GM19467 (cell line): ENCODE data around the gene SNX30.

Experiments used
- ATAC-seq: cut with Tn5 transposase; IDR thresholded peaks from one replicate; pipeline ENCODE4 v1.9.1; 2021; ENCODE audit warnings: mild to moderate bottlenecking, moderate library complexity; ENCODE audit not compliant: unreplicated experiment

The SNX30 gene

DNA sequence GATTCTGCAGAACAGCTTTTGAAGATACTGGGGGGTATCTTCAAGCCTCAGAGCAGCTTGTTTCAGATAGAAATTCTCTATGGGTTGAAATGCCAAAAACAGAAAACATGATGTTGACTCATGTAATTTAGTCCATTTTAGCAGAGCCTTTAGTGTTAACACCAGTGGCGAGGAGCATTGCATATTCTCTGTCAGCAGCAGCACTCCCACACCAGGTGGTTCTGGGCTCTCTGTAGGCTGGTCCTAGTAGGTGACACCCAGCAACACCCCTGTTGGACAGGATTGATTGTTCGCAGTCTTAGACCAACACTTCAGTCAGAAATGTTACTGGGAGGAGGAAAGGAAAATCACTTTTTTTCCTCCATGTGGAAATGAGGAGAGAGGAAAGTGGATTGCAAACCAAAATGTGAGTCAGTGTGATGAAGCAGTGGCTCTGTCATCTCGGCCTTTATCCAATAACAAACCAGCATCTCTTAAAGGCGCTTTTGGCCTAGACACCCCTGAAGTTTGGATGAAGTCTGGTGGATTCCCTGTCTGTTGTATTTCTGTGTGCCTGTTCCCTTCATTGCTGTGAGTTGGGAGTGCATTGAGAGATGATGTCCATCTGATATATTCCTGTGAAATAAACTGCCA is 123.3 kb downstream of the SNX30 start:
- ATAC-seq: no peak

DNA sequence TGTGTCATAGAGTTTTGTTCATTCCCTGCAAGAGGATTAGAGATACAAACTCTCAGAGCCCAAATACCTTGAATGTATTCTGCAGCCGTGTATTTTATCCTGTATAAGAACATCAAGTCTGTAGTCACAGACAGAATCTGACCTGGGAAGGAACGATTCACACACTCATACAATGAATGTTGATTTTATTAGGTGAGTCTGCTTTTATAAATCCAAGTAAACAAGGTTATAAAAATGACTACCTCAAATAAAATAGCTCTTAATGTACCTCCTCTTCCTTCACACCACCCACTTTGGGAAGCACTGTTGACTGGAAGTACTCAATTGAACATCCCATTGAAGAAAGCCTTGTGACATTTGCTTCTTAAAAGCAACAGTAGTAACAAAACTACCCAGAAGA is 128.2 kb downstream of the SNX30 start:
- ATAC-seq: no peak

DNA sequence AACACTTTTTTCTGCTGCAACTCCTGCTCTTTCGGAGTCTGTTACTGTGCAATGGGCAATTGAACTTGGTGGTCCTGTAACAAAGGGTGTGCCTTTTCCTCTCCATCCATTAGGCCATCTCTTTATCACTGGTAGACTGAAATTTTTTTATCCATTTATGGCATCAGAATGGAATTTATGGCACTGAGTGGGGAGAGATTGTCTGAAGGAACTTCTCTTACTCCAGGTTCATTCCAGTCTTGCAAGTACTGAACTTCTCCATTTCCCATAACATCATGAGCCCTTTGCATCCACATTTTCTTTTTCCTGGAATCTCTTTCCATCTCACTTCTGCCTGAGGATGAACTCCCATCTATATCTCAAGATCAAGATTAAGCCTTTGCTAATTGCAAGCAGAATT is 130.1 kb downstream of the SNX30 start:
- no peak for ATAC-seq

DNA sequence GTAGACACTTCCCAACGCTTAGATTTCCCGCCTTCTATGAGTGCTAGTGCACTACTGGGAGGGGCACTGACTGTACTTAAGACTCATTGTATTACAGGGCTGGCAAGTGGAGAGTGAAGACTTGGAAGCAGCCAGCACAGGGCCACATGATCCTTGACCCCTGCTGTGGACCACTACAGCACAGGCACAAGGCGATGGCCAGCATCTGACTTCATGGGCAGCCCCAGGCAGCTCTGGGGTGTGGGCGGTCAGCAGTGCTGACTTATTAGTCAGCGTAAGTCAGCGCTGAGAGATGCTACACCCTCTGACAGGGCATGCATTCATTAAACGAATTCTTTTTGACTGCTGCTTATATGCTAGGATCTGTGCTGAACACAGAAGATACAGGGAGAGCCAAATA is 130.8 kb downstream of the SNX30 start:
- no peak for ATAC-seq

DNA sequence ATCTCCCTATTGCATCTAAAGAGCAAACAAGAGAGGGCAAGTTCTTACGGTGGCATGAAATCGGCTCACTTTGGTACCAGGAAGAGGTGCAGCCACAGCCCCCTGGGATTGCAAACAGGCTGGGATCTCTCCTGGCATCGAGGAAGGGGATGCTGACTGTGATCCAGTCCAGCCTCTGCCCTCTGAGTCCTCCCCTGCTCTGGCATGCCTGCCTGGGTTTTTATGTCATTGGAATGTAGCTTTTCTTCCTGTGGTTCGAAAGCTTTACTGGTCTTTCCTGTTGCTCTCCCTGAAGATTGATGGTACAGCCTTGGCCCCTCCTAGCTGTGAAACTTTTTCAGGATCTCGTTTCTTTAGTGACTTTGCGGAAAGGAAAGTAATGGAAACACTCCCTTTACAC is 133.5 kb downstream of the SNX30 start:
- no peak for ATAC-seq

DNA sequence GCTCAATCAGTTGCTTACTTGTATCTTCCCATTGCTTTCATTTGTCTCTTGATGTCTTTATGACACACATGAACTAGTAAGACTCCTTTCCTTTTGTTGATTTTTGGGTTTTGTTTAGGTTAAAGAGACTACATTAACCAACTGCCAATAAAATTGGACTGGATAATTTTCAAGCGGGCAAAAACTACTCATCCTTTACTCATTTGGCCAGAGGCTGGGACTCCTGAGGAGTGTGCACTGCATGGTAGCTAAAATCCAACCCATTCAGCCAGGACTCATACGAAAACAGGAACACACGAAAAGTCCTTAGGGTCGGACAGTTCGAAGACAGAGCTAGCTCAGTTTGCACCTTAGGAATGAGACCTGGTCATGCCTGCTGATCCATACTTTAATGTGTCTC is 134.2 kb downstream of the SNX30 start:
- no peak for ATAC-seq

DNA sequence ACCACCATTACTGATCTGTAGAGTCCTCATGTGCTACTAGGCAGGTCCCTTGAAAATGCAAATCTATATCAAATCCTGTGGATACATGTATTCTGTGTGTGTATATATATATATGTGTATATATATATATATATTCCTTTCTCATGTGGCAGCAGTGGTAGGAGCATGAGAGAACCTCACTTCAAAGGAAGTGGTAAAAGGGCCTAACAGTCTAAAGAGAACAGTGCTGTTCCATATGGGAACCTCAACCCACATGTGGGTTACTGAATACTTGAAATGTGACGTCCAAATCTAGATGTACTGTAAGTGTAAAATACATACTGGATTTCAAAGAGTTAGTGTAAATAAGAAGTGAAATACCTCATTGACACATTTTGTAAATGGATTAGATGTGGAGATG is 134.8 kb downstream of the SNX30 start:
- no peak for ATAC-seq

DNA sequence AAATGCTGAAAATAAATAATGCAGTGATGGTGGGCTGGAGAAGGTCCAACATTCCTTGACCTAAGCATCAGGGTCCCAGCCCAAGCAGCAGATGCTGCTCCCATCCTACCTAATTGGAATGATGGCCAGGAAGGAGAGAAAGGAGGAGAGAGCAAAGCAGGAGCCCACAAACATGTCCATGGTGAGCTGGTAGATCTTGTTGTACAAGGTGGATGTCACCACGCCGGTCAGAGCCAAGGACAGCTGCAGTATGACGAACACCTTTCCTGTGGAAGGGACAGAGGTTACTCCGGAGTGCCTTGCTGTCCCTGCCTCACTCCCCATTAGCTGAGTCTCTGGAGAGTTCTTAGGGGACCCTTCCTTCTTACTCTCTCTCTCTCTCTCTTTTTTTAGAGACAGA is 135.8 kb downstream of the SNX30 start:
- no peak for ATAC-seq

DNA sequence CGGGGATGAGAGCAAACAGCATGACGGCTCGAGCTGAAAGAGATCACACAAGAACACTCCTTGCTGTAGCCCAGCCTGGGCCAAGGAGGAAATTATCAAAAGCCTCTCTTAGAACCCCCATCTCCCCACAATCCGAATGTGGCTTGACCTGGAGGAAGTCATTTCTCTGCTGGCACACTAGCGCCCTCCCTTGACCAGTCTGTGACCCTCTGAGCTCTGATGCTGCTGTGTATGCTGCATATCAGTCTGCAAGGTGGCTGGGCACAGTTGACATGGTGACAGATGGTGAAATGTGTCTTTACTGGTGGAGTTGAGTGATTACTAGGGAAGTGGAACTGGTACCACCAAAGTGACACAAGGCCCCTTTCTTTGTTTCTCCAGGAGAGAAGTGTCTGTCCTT is 136.8 kb downstream of the SNX30 start:
- ATAC-seq: no peak

DNA sequence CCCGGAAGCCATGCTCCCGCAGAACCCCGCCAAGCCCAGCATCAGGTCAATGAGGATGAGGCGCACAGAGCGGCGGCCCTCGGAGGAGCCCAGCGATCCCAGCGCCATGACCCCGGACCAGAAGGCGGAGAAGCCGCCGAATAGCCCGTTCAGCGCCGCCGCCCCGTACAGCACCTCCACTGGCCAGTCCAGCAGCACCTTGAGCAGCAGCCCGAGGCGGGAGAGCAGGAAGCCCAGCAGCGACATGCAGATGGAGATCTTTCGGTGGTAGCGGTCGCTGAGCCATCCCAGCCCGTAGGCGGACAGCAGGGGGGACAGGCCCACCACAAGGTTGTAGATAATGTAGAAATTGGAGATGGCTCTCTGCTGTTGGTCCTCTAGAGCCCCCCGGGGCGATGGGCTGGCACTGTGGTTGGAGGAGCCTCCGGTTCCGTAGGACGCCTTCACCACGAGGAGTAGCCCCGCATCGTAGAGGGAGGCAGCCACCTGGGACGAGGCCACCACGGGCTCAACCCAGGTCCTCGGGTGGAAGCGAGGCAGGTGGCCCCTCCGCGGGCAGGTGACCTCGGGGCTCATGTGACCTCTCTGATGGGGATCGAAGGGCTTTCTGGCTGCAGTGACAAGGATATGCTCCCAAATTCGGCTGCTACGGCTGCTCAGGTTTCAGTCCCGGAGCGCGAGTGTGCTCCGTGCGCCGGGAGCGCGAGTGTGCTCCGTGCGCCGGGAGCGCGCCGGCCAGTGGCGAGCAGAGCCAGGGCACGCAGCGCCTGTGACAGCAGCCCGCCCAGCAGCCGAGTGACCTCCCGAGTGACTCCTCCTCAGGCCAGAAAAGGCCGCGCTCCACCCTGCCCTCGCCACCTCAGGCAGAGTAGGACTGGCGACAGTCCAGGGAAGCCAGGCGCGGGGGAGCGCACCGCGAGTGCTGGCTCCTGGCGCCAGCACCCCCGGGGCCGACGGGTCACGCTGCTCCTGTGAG is 139.8 kb downstream of the SNX30 start, which contains the start of gene SLC46A2:
Gene SLC46A2 (minus strand): TSS at position 771 of the 976 bp plus-strand sequence. CDS start 195 bp downstream, at position 576.
- no peak for ATAC-seq

DNA sequence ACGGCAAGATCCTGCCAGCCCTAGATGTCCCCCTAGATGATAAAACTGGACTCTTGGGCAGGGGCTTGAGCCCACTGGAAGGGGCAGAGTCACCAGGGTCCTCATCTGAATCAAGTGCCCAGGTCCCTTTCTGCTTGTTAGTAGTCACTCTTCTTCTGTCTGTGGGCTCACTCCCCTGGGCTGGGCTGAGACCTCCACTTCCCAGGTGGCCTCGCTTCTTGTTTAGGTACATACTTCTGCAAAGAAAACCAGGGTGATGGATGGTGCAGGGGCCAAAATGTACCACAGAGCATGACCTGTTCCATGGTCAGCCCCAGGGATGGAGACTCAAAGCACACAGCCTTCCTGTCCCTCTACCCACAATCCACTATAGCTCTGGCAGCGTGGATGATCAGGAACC is 141.0 kb downstream of the SNX30 start:
- no peak for ATAC-seq

DNA sequence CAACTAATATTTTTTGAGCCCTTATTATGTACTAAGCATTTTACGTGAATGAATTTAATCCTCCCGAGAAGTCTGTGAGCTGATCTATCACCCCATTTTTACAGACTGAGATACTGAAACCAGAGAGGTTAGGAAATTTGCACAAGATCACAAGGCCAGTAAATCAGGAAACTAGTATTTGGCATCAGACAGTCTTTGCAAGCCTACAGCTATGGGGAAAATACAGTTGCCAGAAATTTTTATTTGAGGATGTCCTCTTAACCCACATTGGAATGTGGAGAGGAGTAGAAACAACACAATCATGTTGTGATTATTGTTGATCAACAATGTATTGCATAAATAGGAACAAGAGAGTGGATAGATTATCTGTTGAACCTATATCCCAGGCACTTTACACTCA is 142.4 kb downstream of the SNX30 start:
- no peak for ATAC-seq

DNA sequence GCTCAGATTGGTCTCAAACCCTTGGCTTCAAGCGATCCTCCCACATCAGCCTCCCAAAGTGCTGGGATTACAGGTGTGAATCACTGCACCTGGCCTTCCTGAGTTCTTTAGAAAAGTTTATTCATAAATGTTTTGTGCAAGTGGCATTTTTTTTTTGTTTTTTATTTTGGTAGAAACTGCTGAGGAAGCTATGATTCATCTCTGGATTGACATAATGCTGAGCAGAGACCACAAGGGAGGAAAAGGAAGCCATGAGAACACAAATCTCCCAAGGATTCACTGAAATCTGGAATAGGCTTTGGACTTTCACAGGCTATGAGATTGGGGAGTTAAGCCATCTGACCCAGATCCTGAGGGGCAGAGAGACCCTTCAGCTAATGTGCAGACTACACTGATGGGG is 143.5 kb downstream of the SNX30 start:
- no peak for ATAC-seq

DNA sequence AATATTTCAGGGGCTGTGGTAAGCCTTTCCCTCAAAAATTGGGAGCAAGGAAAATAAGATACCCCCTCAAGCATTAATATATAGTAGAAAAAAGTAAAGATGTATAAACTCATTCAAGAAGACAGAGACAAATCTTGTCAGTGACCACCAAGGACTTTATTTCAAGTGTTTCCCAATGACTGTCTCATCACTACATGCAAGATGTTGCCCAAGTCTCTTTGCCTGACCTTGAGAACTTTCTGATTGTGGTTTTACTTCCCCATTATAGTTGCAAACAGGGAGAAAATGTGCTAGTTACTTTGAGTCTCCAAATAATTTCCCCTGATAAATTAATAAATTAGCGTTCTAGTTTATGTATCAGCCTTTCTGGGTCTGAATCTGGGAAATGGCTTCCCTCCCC is 144.1 kb downstream of the SNX30 start:
- ATAC-seq: no peak

DNA sequence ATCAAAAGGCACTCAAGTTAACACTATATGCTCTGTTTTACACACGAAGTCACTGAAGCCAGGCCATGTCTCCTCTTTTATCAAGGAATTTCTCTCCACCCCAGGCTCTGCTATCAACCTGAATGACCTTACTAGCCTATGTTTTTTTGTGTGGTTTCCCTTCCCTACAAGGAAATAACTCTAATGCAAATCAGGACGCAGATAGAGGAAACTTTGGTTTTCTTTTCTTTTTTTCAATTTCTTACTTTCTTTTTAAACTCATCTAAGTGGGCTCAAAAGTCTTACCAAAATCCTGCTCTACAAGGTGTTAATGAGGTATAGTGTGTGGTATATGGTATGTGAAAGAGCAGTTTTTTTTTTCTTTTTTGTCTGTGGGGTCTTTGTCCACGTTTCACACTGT is 145.6 kb downstream of the SNX30 start:
- no peak for ATAC-seq

DNA sequence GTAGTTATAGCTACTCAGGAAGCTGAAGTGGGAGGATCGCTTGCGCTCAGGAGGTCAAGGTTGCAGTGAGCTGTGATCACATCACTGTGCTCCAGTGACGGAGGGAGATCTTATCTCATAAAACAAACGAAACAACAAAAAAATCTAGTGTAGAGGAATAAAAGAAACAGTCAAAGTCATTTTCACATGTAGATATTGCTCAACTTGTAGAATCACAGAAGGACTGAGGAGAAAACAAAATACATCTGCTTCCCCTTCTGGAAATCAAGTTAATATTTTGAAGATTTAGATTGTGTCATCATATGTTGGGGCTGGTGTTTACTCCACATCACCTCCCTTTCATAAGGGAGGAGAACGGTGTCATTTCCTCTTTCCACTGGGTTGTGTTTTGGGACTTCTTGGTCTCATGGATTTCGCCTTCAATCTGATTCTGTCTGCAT is 148.3 kb downstream of the SNX30 start:
- ATAC-seq: no peak

DNA sequence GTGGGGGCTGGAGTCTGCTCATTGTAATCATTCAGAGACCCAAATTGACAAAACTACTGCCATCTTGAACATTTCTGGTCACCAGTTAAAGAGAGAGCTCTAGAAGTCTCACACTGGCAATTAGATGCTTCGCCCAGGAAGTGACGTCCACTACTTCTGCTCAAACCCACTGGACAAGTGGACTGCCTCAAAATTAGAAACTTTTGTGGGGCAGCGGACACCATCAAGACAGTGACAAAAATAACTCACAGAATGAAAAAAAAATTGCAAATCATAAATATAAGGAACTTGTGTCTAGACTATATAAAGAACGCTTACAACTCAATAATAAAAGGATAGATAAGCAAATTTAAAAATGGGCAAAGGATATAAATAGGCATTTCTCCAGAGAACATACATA is 149.9 kb downstream of the SNX30 start:
- ATAC-seq: no peak

DNA sequence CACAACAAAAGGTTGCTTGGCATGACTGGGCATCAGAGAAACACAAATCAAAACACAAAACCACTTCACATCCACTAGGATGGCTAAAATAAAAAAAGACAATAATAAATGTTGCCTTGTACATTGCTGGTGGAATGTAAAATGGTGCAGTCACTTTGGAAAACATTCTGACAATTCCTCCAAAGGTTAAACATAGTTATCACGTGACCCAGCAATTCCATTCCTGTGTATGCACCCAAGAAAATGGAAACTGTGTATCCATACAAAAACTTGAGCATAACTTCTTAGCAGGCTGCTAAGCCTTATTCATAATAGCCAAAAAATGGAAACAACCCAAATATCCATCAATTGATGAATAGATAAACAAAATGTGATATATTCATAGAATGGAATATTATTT is 150.3 kb downstream of the SNX30 start:
- ATAC-seq: no peak

DNA sequence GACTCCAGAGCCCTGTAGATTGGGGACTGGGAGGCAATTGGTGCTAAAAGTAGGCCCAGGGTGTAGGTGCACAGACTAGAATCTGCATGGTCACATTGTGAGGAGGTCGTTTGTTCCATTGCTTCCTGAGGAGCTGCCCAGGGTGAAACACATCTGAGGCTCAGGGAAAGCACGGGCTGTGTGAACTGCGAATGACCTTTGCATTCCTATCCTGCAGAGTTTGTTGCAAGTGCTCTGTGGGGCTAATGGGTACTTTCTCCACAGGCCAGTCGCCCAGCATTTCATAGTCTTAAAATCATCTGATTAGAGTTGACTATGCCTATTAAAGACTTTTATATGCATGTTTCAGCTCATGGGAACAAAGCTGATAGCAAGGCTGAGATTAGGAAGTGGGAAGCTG is 154.5 kb downstream of the SNX30 start:
- no peak for ATAC-seq

DNA sequence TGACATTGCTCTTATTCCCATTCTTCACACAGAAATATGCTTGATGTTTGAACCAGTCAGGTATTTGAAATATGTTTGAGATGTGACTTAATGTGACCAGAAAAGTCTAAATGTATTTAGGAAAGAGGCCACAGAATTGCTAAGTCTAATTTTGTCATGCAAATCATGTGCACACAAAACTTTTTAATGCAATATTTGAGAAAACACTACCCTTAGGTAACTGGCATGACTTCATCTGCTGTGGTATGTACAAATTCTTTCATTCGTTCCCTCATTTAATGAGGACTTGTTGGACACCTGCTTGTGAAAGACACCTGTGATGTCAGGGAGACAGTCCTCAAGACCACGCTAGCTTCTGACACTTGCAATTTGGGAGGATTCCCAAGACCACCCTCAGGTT is 161.2 kb downstream of the SNX30 start:
- no peak for ATAC-seq

DNA sequence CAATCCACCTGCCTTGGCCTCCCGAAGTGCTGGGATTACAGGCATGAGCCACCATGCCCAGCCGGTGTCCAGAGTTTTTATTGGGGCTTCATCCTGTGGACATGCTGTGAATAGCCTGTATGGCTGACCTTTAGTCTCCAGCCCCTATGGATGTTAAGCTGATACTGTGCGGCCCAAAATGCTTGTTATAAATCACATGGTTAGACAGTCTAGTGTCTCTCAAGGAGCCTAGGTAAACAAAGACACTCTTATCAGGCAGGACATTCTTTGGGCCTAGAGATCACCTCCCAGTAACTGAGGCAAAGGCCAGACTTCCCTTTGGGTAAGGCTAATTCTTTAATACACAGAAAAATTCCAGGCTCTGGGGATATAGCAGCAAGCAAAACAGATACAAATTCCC is 162.1 kb downstream of the SNX30 start:
- no peak for ATAC-seq

DNA sequence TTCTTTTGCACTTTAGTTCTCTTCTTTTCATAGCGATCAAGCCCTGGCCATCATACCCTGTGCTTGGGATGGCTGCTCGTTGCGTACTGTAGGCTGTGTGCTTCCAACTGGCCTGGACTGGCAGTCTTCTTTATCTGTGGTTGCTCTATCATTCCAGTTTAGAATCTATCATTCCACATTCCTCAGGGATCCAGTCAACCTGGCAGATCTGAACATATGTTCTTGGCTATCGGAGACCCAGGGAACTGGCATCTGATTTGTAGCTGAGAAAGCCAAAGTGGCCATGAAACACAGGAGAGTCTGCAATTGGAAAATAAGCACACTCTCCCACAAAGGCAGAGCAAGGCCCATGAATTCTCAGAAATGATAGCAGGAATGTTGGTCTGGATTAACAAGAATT is 162.8 kb downstream of the SNX30 start:
- ATAC-seq: no peak
